Epithelial cell of proximal tubule (primary cell): ENCODE data around the gene ANO8. TPM values are rescaled to one million over a fixed set of nuclear protein-coding genes. Genes with fewer than 3 reads are reported as not detected.

Experiments used
- DNase-seq: peaks from one replicate; pipeline ENCODE4 v3.0.0-alpha.2; 2011; ENCODE audit warnings: low read depth
- H3K4me3 ChIP-seq: 2 replicates; pipeline ENCODE4 v1.5.1; 2011; ENCODE audit warnings: low read depth, mild to moderate bottlenecking, low read length
- total RNA-seq: library from RNA; depleted of rRNA; stranded (reverse); fragments of >200 nt; gene quantifications from 2 replicates; pipeline ENCODE4 v1.2.3, GENCODE V29; 2015
- TF ChIP-seq, protein P1 (sequence below): conservative IDR thresholded peaks from 2 replicates; pipeline ENCODE4 v1.5.1; 2012; ENCODE audit warnings: low read depth, mild to moderate bottlenecking, low read length

Gene ANO8
- total RNA-seq, 1 donor from 2014 or later, result 6.6 TPM

DNA sequence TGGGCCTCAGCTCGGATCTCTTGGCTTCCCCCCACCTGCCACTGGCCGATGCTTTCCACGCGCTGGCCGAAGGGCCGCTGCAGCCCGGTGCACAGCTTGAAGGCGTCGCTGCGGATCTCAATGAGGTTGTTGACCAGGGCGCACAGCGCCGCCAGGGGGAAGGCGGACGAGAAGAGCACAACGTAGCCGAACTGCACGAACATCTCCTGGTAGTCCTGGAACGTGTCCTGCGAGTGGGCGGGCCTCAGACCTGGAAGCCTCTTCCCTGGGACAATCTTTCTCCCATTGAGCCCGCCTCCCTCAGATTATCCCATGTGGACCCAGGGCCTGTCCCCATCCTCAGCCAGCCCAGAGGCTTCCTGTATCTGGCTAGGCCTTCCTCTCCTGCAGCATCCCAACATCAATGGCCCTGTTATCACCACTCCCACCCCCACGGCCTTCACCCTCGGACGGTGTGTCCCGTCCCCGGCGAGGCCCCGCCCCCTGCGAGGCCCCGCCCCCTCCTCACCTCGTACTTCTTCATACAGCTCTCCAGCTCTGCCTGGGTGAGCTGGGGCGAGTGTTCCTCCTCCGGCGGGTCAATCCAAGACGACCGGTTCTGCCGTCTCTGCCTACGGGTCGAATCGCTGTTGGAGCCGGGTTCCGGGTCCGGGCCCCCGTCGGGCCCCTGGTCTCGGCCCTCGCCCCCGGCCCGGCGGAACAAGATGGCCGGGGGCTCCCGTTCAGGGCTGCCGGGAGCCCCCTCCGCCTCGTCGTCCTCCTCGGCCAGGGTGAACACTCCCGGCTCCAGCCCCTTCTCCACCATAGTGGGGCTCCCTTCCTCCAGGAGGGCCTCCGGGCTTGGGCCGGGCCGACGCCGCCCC lies 6.8 kb downstream of the ANO8 start:
- DNase-seq, result no peak
- TF ChIP-seq, protein P1, sequence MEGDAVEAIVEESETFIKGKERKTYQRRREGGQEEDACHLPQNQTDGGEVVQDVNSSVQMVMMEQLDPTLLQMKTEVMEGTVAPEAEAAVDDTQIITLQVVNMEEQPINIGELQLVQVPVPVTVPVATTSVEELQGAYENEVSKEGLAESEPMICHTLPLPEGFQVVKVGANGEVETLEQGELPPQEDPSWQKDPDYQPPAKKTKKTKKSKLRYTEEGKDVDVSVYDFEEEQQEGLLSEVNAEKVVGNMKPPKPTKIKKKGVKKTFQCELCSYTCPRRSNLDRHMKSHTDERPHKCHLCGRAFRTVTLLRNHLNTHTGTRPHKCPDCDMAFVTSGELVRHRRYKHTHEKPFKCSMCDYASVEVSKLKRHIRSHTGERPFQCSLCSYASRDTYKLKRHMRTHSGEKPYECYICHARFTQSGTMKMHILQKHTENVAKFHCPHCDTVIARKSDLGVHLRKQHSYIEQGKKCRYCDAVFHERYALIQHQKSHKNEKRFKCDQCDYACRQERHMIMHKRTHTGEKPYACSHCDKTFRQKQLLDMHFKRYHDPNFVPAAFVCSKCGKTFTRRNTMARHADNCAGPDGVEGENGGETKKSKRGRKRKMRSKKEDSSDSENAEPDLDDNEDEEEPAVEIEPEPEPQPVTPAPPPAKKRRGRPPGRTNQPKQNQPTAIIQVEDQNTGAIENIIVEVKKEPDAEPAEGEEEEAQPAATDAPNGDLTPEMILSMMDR, result peak; percentile 24
- H3K4me3 ChIP-seq, result peak overlapping the region; percentile 28

DNA sequence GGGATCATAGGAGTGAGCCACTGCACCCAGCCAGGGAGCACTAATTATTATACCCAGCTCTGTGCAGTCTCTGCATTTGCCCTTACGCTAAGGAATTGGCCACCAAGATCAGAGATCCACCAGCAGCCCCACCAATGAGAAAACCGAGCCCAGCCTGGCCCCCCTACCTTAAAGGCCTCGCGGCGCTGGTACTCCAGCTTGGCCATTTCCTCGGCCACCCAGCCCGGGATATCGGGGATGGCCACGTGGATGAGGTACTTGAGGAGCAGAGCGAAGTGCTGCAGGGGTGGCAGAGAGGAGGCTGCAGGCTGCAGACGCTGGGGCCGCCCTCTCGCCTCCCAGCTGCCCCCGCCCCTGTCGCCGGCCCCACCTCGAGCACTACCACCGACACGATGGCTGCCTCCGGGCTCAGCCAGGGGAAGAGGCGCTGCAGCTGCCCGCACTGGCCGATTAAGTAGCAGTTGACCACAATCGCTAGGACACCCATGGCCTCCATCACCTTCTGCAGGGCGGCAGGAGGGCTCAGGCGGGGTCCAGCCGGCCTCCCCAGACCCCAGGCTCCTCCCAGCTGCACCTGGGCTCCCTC lies 7.5 kb downstream of the ANO8 start:
- no peak overlapping the region for H3K4me3 ChIP-seq
- no peak for DNase-seq

DNA sequence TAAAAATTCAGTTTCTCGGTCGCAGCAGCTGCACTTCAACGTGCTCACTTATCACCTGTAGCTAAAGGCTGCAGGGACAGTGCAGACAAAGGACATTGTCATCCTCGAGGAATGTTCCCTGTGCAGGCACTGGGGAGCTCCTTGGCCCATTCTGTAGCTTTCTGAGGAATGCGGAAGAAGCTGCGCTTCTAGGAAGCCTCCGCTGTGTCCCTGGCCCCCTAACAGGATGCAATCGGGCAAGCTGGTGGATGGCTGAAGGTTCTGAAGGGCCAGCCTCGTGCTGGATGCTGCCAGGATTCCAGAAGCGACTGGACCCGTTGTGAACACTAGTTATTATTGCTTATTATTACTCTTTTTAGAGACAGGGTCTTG lies 8.1 kb downstream of the ANO8 start:
- TF ChIP-seq, protein P1, result no peak
- no peak for DNase-seq
- no peak overlapping the region for H3K4me3 ChIP-seq

More for the DNA sequence above, 7.5 kb downstream of the ANO8 start:
- TF ChIP-seq, protein P1, result no peak

DNA sequence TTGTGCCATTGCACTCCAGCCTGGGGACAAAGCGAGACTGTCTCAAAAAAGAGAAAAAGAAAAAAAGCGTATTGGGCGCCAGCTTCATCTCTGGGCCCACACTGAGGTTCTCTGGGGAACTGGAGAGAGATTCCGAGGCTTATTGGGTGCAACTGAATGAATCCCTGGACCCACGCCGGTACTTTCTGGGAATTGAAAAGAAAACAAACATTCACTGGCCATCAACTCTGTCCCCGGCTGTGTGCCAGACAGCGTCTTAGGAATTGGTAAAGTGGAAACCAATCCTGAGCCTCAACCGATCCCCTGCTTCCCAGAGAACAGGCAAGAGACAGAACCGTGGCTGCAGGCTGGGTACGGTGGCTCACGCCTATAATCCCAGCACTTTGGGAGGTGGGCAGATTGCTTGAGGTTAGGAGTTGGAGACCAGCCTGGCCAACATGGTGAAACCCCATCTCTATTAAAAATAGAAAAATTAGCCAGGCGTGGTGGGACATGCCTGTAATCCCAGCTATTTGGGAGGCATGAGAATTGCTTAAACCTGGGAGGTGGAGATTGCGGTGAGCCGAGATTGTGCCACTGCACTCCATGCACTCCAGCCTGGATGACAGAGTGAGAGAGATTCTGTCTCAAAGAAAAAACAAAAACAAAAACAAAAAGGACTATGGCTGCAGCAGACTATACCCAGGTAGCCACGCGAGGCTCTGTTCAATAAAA lies 8.6 kb downstream of the ANO8 start:
- DNase-seq, result no peak
- TF ChIP-seq, protein P1, result no peak
- H3K4me3 ChIP-seq, result no peak overlapping the region

DNA sequence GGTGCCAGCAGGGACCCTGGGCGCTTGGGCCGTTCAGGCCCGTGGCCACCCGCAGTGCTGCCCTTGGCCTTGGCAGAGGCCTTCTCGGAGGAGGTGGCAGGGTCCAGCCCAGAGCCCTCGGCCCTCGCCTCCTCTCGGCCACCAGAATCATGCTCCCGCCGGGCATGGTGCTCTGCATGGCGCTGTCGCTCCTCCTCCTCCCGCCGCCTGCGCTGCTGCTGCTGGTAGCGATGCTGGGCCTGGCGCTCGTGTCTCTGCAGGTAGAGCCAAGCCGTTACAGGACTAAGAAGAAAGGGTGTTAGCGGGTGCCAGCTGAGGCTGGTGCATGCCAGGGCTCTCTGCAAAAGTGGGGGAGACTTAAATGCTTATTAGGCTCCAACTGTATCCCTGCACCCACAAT lies 9.5 kb downstream of the ANO8 start:
- no peak for DNase-seq
- TF ChIP-seq, protein P1, result no peak
- H3K4me3 ChIP-seq, result no peak overlapping the region

DNA sequence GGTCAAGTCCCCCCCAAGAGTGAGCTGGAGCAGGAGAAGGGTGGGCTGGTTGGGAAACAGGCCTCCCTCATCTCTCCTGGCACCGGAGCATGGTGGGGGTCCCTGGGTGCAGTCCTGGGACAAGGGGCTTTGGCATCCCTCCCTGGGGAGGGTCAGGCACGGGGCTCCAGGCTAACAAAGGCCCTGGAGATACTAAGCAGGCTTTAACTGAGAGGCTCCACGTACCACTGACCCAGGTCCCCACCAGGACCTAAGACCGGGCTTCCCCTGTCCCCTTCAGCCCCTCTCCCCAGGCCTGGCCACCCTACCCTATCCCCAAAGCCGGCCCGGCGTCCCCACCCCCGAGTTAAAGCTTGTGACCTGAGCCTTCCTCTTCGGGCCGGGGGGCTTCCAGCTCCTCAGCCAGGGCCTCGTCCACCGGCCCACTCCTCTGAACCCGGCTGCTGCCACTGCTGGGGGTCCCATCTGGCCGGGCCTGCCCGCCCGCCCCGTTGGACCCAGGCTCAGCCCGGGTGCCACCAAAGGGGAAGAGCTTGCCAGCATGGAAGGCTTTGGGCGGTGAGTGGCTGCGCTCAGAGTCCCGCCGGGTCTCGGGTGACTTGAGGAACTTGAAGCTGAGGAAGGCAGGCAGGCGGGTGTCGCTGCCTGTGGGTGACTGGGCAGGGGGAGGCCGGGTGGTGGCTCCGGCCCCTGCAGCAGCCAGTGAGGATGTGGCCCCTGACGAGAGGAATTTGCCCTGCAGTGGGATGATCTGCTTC lies 10.1 kb downstream of the ANO8 start:
- TF ChIP-seq, protein P1, result no peak
- H3K4me3 ChIP-seq, result no peak overlapping the region
- no peak for DNase-seq
